Mesothelial cell of epicardium (in vitro differentiated cells): ENCODE measurements around the gene CEND1. TPM values are rescaled to one million over a fixed set of nuclear protein-coding genes. Genes with fewer than 3 reads are reported as not detected.

ENCODE experiments used
- DNase-seq, 2 experiments: peaks; one replicate each; pipeline ENCODE4 v3.0.0; 2021; ENCODE audit warnings: low spot score in 2 of 2; ENCODE audit not compliant: unreplicated experiment in 2 of 2
- H3K27ac Mint-ChIP-seq: 2 replicates; pipeline ENCODE4 v1.8.0; 2021; ENCODE audit warnings: mixed read lengths
- H3K27me3 Mint-ChIP-seq: 2 replicates; pipeline ENCODE4 v1.8.0; 2021; ENCODE audit warnings: low read depth, mixed read lengths
- H3K36me3 Mint-ChIP-seq: 2 replicates; pipeline ENCODE4 v1.8.0; 2021; ENCODE audit warnings: mixed read lengths
- H3K4me1 Mint-ChIP-seq: 2 replicates; pipeline ENCODE4 v1.8.0; 2021; ENCODE audit warnings: mixed read lengths
- H3K4me3 Mint-ChIP-seq: 2 replicates; pipeline ENCODE4 v1.8.0; 2021; ENCODE audit warnings: mild to moderate bottlenecking, moderate library complexity, mixed read lengths
- H3K9me3 Mint-ChIP-seq: 2 replicates; pipeline ENCODE4 v1.8.0; 2021; ENCODE audit warnings: mixed read lengths
- total RNA-seq: library from RNA; stranded (reverse); gene quantifications from 3 replicates; pipeline ENCODE4 v1.2.1, GENCODE V29; 2021
- TF ChIP-seq, protein P1 (sequence below): fragments of 200-600 bp; sonication (generic); IDR thresholded peaks from one replicate; pipeline ENCODE4 v1.5.0; 2021; ENCODE audit warnings: antibody characterized with exemption; ENCODE audit not compliant: unreplicated experiment

The CEND1 gene
- total RNA-seq, 1 donor from 2014 or later = not detected

DNA sequence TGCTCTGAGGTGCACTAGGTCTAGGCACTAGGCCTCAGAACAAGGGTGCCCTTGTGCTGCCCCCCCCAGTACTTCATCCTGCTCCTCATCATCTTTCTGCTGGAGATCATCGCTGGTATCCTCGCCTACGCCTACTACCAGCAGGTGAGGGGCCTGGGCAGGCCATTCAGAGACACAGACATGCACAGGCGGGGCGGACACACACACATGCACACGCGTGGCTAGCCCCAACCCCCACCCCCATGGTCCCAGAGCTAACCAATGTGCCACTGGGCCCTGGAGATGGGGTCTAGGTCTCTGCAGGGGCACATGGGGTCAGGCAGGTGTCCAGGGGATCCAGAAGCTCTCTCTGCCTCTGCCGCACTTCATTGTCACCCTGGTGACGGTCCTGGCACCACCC is 46.8 kb upstream of the CEND1 start:
- Mint-ChIP-seq H3K4me1 (peaks cover 27% of the 10 kb centered on the region), H3K9me3 (no peaks in the 10 kb centered on the region), H3K4me3 (no peak overlapping the region), H3K36me3 (no peaks in the 10 kb centered on the region), H3K27me3 (peaks cover 8% of the 10 kb centered on the region), H3K27ac (no peak overlapping the region)
- TF ChIP-seq, protein P1, sequence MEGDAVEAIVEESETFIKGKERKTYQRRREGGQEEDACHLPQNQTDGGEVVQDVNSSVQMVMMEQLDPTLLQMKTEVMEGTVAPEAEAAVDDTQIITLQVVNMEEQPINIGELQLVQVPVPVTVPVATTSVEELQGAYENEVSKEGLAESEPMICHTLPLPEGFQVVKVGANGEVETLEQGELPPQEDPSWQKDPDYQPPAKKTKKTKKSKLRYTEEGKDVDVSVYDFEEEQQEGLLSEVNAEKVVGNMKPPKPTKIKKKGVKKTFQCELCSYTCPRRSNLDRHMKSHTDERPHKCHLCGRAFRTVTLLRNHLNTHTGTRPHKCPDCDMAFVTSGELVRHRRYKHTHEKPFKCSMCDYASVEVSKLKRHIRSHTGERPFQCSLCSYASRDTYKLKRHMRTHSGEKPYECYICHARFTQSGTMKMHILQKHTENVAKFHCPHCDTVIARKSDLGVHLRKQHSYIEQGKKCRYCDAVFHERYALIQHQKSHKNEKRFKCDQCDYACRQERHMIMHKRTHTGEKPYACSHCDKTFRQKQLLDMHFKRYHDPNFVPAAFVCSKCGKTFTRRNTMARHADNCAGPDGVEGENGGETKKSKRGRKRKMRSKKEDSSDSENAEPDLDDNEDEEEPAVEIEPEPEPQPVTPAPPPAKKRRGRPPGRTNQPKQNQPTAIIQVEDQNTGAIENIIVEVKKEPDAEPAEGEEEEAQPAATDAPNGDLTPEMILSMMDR = no peak
- DNase-seq = no peak

DNA sequence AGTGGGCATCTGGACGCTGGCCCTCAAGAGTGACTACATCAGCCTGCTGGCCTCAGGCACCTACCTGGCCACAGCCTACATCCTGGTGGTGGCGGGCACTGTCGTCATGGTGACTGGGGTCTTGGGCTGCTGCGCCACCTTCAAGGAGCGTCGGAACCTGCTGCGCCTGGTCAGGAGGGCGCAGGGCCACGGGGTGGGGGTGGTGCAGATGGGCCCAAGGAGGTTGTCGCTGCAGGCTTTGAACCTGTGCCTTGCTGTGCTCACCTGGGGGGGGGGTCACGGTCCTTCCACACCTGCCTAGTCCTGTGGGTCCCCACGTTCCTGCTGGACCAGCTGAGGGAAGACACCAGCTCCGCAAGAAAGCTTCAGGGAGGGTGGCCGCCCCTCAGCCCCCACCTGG is 46.4 kb upstream of the CEND1 start:
- Mint-ChIP-seq H3K27me3 (peaks cover 12% of the 10 kb centered on the region), H3K27ac (no peak overlapping the region), H3K9me3 (no peaks in the 10 kb centered on the region), H3K4me3 (no peak overlapping the region), H3K4me1 (peaks cover 29% of the 10 kb centered on the region), H3K36me3 (no peaks in the 10 kb centered on the region)
- TF ChIP-seq, protein P1 = no peak
- no peak for DNase-seq

DNA sequence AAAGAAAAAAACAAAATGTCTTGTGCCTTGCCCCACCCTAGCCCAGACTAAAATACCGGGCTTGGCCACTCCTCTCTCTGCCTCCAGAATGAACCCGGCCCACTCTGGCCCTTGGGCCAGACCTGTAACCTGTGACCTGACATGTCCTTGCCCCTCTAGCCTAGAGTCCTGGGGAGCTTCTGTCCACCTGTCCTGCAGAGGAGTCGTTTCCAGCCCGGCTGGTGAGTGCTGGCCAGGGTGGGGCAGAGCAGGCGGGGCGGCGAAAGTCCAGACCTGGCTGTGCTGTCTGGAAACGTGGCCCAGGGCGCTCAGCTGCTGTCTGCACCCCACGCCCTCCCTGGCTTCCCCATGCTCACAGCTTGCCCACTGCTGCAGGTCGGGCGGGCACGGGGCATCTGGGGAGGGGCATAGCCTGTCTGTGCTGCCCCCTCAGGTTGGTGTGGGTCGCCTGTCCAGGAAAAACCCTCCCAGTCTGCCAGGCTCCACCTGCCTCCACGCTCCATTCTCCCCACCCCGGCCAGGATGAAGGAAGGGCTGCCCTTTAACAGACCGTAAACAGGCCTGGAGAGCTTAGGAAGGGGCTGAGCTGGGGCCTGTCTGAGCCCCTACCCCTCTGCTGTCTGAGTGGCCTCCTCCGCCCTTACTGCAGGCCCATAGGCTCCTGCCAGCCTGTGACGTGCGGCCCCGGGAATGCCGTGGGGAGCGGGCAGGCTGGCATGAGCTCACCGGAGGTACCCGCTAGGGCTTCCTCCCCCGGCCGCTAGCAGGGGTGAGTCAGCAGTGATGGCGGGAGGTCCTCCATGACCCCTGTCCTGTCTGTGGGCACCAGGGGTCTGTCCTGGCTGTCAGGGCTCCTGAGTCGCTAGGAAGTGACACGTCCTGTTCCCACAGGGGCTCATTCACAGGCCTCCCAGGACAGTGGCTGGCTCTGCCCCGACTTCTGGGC is 44.8 kb upstream of the CEND1 start:
- peak overlapping the region; percentile 21 for H3K27ac Mint-ChIP-seq
- peak overlapping the region; percentile 65 for H3K4me3 Mint-ChIP-seq
- H3K27me3 Mint-ChIP-seq = peaks cover 23% of the 10 kb centered on the region
- no peaks in the 10 kb centered on the region for H3K9me3 Mint-ChIP-seq
- TF ChIP-seq, protein P1 = no peak
- no peaks in the 10 kb centered on the region for H3K36me3 Mint-ChIP-seq
- peaks cover 25% of the 10 kb centered on the region for H3K4me1 Mint-ChIP-seq
- no peak for DNase-seq

DNA sequence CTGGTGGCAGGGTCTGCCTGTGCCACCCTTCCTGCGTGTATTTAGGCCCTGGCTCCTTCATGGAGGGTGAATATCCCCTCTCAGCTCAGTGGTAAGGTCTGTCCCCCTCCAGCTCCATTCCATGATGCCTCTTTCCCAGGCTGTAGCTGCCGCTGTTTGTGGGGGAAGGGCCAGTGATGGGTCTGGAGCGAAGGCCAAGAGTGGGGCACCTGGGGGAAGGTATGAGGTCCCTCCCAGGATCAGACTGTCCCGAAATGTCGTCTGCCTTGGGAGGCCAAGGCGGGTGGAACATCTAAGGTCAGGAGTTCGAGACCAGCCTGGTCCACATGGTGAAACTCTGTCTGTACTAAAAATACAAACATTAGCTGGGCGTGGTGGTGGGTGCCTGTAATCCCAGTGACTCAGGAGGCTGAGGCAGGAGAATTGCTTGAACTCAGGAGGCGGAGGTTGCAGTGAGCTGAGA is 44.0 kb upstream of the CEND1 start:
- Mint-ChIP-seq H3K4me3 (peak overlapping the region; percentile 65), H3K27me3 (peaks cover 31% of the 10 kb centered on the region), H3K9me3 (no peaks in the 10 kb centered on the region), H3K4me1 (peaks cover 29% of the 10 kb centered on the region), H3K27ac (peak overlapping the region; percentile 21), H3K36me3 (no peaks in the 10 kb centered on the region)
- DNase-seq = no peak
- TF ChIP-seq, protein P1 = no peak

DNA sequence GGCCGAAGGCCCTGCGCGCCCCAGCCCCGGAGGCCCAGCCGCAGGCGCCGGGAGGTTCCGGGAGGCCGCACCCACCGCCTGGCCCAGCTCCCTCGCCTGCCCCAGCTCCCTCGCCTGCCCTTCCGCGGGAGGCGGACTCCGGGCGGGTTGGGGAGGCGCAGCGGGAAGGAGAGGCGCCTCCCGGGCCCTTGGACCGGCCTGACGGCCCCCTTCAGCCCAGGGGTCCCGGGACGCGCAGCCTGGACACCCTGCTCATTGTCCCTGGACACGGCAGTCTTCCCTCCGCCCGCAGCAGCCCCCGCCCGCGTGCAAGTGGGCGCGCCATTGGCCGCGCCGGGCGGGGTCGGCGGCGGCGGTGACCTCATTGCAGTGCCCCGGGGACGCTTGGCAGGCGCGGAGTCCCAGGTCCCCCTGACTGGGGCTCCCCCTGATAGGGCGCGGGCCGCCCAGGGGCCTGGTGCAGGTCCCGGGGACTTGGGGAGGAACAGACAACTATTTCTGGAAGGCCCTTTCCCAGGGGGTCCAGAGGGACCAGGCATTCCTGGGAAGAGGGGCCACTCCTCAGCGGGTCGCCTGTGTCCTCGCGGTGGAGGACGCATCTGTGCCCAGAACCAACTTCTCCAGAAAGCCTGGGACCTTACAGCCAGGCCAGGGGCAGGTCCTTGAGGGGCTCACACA is 43.4 kb upstream of the CEND1 start:
- Mint-ChIP-seq H3K4me1 (peaks cover 34% of the 10 kb centered on the region), H3K27me3 (peaks cover 37% of the 10 kb centered on the region), H3K36me3 (no peaks in the 10 kb centered on the region), H3K9me3 (no peaks in the 10 kb centered on the region), H3K4me3 (peak overlapping the region; percentile 65), H3K27ac (no peak overlapping the region)
- TF ChIP-seq, protein P1 = no peak
- no peak for DNase-seq
